SK-N-MC (cell line): ENCODE measurements around the gene GMDS.

Experiments
- EZH2 ChIP-seq: fragments of 200-600 bp; sonication (generic); IDR thresholded peaks from one replicate; pipeline ENCODE4 v1.6.1; 2017; ENCODE audit warnings: antibody characterized with exemption
- FOXP2 ChIP-seq: optimal IDR thresholded peaks from 2 replicates; pipeline ENCODE3; 2011; ENCODE audit warnings: mild to moderate bottlenecking, moderate library complexity; ENCODE audit not compliant: insufficient read depth; ENCODE audit errors: extremely low read length, control extremely low read depth
- POLR2AphosphoS5 ChIP-seq: IDR thresholded peaks from 2 replicates; pipeline ENCODE4 v1.6.1; 2012; ENCODE audit warnings: mild to moderate bottlenecking, low read depth, low read length, borderline replicate concordance

DNA sequence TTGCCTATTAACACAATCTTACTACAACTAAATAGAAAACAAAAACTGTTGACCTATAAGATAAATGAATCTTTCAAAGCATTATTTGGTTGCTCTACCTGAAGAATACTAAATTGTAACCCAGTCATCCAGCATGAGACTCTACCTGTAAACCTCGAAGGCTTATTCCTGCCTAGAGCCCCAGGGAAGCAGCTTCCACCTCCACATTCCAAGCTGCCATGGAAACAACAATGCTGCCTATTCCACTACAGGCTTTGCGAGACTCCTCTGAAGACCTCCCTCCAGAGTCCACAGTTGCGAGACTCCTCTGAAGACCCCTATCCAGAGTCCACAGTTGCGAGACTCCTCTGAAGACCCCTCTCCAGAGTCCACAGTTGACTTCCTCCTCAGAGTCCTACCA is 15.7 kb downstream of the GMDS start:
- TF ChIP-seq POLR2AphosphoS5: no peak
- TF ChIP-seq EZH2: no peak
- TF ChIP-seq FOXP2: no peak
